MCF 10A (cell line): ENCODE measurements around the gene KRT80. TPM values are rescaled to one million over a fixed set of nuclear protein-coding genes. Genes with fewer than 3 reads are reported as not detected.

Experiments used
- BruUV-seq: library from RNA; stranded (reverse); fragments of 400-500 nt; replicated peaks from 2 replicates; lab custom pipeline; 2021; lab: Mats Ljungman, UMichigan
- CTCF ChIA-PET: fragments of 300-600 bp; sonication (Branson Sonifier 250); formaldehyde crosslinking; extraction: SDS; loops from one replicate; lab custom pipeline; 2021; ENCODE audit warnings: antibody characterized with exemption, inconsistent platforms; lab: Yijun Ruan, JAX
- POLR2A ChIA-PET: fragments of 300-600, 350-650 bp; sonication (Branson Sonifier 250); formaldehyde crosslinking; extraction: SDS; loops from one replicate; lab custom pipeline; 2020; ENCODE audit warnings: antibody characterized with exemption, inconsistent platforms; lab: Yijun Ruan, JAX
- DNase-seq: peaks from one replicate; pipeline ENCODE4 v3.0.0-alpha.2; 2018; ENCODE audit not compliant: unreplicated experiment
- H3K27ac Mint-ChIP-seq: one replicate; pipeline ENCODE4 v1.8.0; 2022; ENCODE audit warnings: mild to moderate bottlenecking, low read depth, mixed read lengths; ENCODE audit not compliant: unreplicated experiment
- H3K27me3 Mint-ChIP-seq: one replicate; pipeline ENCODE4 v1.8.0; 2022; ENCODE audit warnings: mixed read lengths; ENCODE audit not compliant: insufficient read depth, unreplicated experiment
- H3K36me3 Mint-ChIP-seq: one replicate; pipeline ENCODE4 v1.8.0; 2022; ENCODE audit warnings: mild to moderate bottlenecking, moderate library complexity, mixed read lengths; ENCODE audit not compliant: insufficient read depth, unreplicated experiment
- H3K4me1 Mint-ChIP-seq: one replicate; pipeline ENCODE4 v1.8.0; 2022; ENCODE audit warnings: mixed read lengths; ENCODE audit not compliant: insufficient read depth, unreplicated experiment
- H3K4me3 Mint-ChIP-seq: one replicate; pipeline ENCODE4 v1.8.0; 2022; ENCODE audit warnings: mild to moderate bottlenecking, moderate library complexity, mixed read lengths; ENCODE audit not compliant: unreplicated experiment
- H3K9me3 Mint-ChIP-seq: one replicate; pipeline ENCODE4 v1.8.0; 2022; ENCODE audit warnings: mixed read lengths; ENCODE audit not compliant: unreplicated experiment
- intact Hi-C: fragments of 100-400 bp; cut with micrococcal nuclease; formaldehyde crosslinking; loops from 2 replicates; pipeline ENCODE4 v1.14.1; 2022
- total RNA-seq: library from RNA; stranded (reverse); gene quantifications from 2 replicates; pipeline ENCODE4 v1.2.3, GENCODE V29; 2022
- TF ChIP-seq, protein P1 (sequence below): fragments of 200-600 bp; IDR thresholded peaks from one replicate; pipeline ENCODE4 v1.8.0; 2022; ENCODE audit warnings: antibody characterized with exemption, mild to moderate bottlenecking; ENCODE audit not compliant: unreplicated experiment

KRT80 gene
- total RNA-seq, 1 experiment from 2014 or later, result 27.4 TPM

DNA sequence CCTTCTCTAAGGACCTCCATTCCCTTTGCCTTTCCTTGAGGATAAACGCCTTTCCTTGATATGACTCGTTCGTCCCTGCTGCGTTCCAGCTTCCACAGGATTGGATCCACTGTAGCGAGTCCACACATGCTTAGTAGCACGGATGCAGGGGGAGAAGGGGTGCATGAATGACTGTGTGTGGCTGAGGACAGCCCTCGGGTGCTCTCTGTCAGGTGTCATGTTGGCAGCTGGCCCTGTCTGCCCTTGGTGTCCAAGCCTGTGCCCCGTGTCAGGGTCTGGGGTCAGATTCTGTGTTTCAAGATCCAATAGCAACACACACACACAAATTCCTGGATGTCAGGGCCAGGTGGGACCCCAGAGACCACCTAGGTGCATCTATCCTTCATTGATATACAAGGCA is 17.5 kb upstream of the KRT80 start:
- TF ChIP-seq, protein P1, sequence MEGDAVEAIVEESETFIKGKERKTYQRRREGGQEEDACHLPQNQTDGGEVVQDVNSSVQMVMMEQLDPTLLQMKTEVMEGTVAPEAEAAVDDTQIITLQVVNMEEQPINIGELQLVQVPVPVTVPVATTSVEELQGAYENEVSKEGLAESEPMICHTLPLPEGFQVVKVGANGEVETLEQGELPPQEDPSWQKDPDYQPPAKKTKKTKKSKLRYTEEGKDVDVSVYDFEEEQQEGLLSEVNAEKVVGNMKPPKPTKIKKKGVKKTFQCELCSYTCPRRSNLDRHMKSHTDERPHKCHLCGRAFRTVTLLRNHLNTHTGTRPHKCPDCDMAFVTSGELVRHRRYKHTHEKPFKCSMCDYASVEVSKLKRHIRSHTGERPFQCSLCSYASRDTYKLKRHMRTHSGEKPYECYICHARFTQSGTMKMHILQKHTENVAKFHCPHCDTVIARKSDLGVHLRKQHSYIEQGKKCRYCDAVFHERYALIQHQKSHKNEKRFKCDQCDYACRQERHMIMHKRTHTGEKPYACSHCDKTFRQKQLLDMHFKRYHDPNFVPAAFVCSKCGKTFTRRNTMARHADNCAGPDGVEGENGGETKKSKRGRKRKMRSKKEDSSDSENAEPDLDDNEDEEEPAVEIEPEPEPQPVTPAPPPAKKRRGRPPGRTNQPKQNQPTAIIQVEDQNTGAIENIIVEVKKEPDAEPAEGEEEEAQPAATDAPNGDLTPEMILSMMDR, result no peak
- Mint-ChIP-seq H3K4me3 (no peak overlapping the region), H3K27me3 (no peaks in the 10 kb centered on the region), H3K4me1 (peaks cover 69% of the 10 kb centered on the region), H3K9me3 (no peaks in the 10 kb centered on the region), H3K27ac (peak overlapping the region; percentile 89), H3K36me3 (no peaks in the 10 kb centered on the region)
- intact Hi-C loops, result no loop called here
- ChIA-PET POLR2A (interaction anchor here (0.7 to 2.6 kb wide), 6 partner anchors 17 to 315 kb away, joined by 3 to 16 read pairs (median 6); partner anchors contain the start of genes KRT7 and KRT80), CTCF (interaction anchor here (0.6 to 2.4 kb wide), 6 partner anchors 10 to 141 kb away, joined by 3 to 13 read pairs (median 3); no protein-coding TSS in a partner anchor)
- DNase-seq, result peak; percentile 68
- BruUV-seq, result no TSS peak

DNA sequence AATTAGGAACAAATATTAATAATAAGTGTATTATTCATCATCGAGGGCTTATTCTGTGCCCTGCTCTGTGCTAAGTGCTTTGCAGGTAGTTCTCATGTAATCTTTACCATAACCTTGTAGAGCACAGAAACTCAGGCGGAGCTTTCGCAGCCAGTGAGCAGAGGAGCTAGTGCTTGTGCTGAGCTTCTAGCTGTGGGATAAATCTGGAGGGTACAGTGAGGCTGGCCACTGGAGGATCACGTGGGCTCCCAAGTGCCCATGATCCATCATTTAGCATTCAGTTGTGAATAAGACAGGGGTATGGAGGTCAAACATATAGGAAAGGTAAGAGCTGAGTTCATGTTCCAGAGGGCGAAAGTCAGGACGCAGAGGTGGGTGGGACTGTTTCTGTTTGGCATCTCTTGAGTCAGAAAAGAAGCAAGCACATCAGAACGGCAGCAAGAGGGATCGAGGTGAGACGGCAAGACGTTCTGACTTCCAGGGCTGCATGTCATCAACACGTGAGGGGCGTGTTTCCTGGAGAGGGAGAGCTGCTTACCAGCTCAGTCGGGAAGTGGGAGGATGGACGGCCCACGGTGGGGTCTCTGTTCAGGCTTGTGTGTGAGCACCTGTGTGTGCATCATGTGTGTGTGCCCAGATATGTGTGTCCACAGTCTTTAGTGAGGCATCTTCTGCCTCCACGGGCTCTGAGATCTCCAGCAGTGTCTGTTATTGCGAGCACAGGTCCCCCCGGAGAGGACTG is 16.8 kb upstream of the KRT80 start:
- H3K27ac Mint-ChIP-seq, result peak overlapping the region; percentile 61
- no peak for DNase-seq
- intact Hi-C loops, result no loop called here
- no TSS peak for BruUV-seq
- H3K36me3 Mint-ChIP-seq, result no peaks in the 10 kb centered on the region
- peaks cover 69% of the 10 kb centered on the region for H3K4me1 Mint-ChIP-seq
- H3K27me3 Mint-ChIP-seq, result no peaks in the 10 kb centered on the region
- H3K9me3 Mint-ChIP-seq, result no peaks in the 10 kb centered on the region
- TF ChIP-seq, protein P1, result no peak
- ChIA-PET POLR2A (interaction anchor here (0.6 to 2.6 kb wide), 15 partner anchors 11 to 728 kb away, joined by 3 to 16 read pairs (median 3); partner anchors contain the start of genes KRT7 and KRT80), CTCF (interaction anchor here (0.6 to 2.4 kb wide), 11 partner anchors 17 to 671 kb away, joined by 3 to 13 read pairs (median 3); partner anchors contain the start of gene KRT80)
- no peak overlapping the region for H3K4me3 Mint-ChIP-seq

GRCh38 chr12:52207895-52208294 is 16.1 kb upstream of the KRT80 start:
- Mint-ChIP-seq H3K4me1 (peaks cover 68% of the 10 kb centered on the region), H3K27ac (peak overlapping the region; percentile 61), H3K27me3 (no peaks in the 10 kb centered on the region), H3K9me3 (no peaks in the 10 kb centered on the region), H3K36me3 (no peaks in the 10 kb centered on the region), H3K4me3 (no peak overlapping the region)
- intact Hi-C loops, result no loop called here
- DNase-seq, result peak; percentile 87
- BruUV-seq, result no TSS peak
- TF ChIP-seq, protein P1, result no peak
- POLR2A ChIA-PET, result interaction anchor here (0.6 to 1.7 kb wide), 13 partner anchors 10 to 729 kb away, joined by 3 to 10 read pairs (median 3); partner anchors contain the start of gene KRT80
- CTCF ChIA-PET, result interaction anchor here (0.7 to 2.4 kb wide), 10 partner anchors 8 to 672 kb away, joined by 3 to 13 read pairs (median 4); partner anchors contain the start of gene KRT80

DNA sequence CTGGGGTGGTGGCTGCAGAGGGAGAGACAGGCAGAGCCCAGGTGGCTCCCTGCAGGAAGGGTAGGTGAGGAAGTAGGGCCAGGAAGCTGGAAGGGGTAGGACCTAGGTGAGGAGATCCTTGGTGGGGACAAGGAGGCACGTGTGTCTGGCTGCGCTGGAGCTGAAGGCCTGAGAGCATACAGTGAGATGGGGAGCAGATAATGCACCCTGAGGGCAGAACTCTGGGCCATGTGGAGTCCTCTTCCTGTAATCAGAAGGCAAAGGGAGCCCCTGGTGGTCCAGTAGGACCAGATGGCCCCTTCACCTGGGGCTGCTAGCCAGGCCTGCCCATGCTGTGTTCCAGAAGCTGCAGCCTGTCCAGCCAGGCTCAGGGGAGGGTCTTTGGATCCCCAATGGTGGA is 15.3 kb upstream of the KRT80 start:
- H3K4me3 Mint-ChIP-seq, result no peak overlapping the region
- H3K27me3 Mint-ChIP-seq, result no peaks in the 10 kb centered on the region
- TF ChIP-seq, protein P1, result no peak
- no peak overlapping the region for H3K27ac Mint-ChIP-seq
- no peak for DNase-seq
- BruUV-seq, result no TSS peak
- peaks cover 70% of the 10 kb centered on the region for H3K4me1 Mint-ChIP-seq
- intact Hi-C loops, result no loop called here
- ChIA-PET POLR2A (interaction anchor here (1.1 to 1.7 kb wide), 4 partner anchors 10 to 59 kb away, joined by 3 to 10 read pairs (median 6); partner anchors contain the start of gene KRT80), CTCF (interaction anchor here (0.7 to 2.4 kb wide), 5 partner anchors 15 to 672 kb away, joined by 4 to 13 read pairs (median 5); partner anchors contain the start of gene KRT80)
- H3K36me3 Mint-ChIP-seq, result no peaks in the 10 kb centered on the region
- H3K9me3 Mint-ChIP-seq, result no peaks in the 10 kb centered on the region
